GM23338 (cell line): ENCODE results near the gene CABLES2.

Source experiments
- CREB1 ChIP-seq: fragments of 250-450 bp; sonication (Bioruptor Pico); IDR thresholded peaks from 2 replicates; pipeline ENCODE4 v1.5.0; 2020; ENCODE audit warnings: low read depth, mild to moderate bottlenecking, moderate library complexity
- CTCF ChIP-seq, 2 experiments: fragments of 200-600 bp in 1 of 2; sonication (generic) in 1 of 2; conservative IDR thresholded peaks; 2 replicates each; pipeline versions ENCODE4 v1.5.1 to v1.6.1; 2016 to 2017; ENCODE audit warnings: antibody characterized with exemption in 2 of 2, low read depth in 2 of 2, mild to moderate bottlenecking in 2 of 2, moderate library complexity in 1 of 2
- ETS1 ChIP-seq: IDR thresholded peaks from 2 replicates; pipeline ENCODE4 v1.6.1; 2016; ENCODE audit warnings: antibody characterized with exemption
- EZH2 ChIP-seq: fragments of 200-600 bp; sonication (generic); IDR thresholded peaks from one replicate; pipeline ENCODE4 v1.8.0; 2017; ENCODE audit warnings: antibody characterized with exemption, mild to moderate bottlenecking, low read depth; ENCODE audit not compliant: unreplicated experiment
- EZH2phosphoT487 ChIP-seq: fragments of 200-600 bp; sonication (generic); IDR thresholded peaks from one replicate; pipeline ENCODE4 v1.8.1; 2018; ENCODE audit warnings: antibody characterized with exemption; ENCODE audit not compliant: unreplicated experiment
- JUNB ChIP-seq: IDR thresholded peaks from one replicate; pipeline ENCODE4 v1.6.1; 2016; ENCODE audit warnings: antibody characterized with exemption; ENCODE audit not compliant: unreplicated experiment
- POLR2AphosphoS5 ChIP-seq: IDR thresholded peaks from 2 replicates; pipeline ENCODE4 v1.6.1; 2016; ENCODE audit warnings: antibody characterized with exemption, low read depth
- REST ChIP-seq: IDR thresholded peaks from one replicate; pipeline ENCODE4 v1.6.1; 2018; ENCODE audit warnings: antibody characterized with exemption; ENCODE audit not compliant: unreplicated experiment
- ZNF114 ChIP-seq: fragments of 250-450 bp; sonication (Bioruptor Pico); IDR thresholded peaks from 2 replicates; pipeline ENCODE4 v1.5.0; 2020; ENCODE audit warnings: mild to moderate bottlenecking, moderate library complexity

- TF ChIP-seq POLR2AphosphoS5 (no peak), REST (no peak), CTCF (conservative IDR thresholded peaks at IDR 0.05; ENCODE audit: low read depth in 2 of 2) (0 out of 4 replicates have a peak, but pooled peaks of 1 of the 2 experiments have one; percentile 7), EZH2 (no peak), JUNB (no peak), ETS1 (no peak), EZH2phosphoT487 (no peak), ZNF114 (CRISPR knock-in tag) (no peak), CREB1 (CRISPR knock-in tag) (no peak)
These were observed 29.4 kb downstream of the CABLES2 start for GRCh38 chr20:62377615-62378178.
